Fibroblast of pulmonary artery (primary cell): ENCODE data around the gene SPTAN1.

ENCODE experiments used
- DNase-seq: peaks from one replicate; pipeline ENCODE4 v3.0.0-alpha.2; 2010; ENCODE audit warnings: low read depth
- H3K4me3 ChIP-seq: replicated peaks from 2 replicates; pipeline ENCODE4 v1.5.1; 2011; ENCODE audit warnings: low read depth, mild to moderate bottlenecking, control low read depth, low read length, moderate library complexity
- CTCF ChIP-seq: IDR thresholded peaks from 2 replicates; pipeline ENCODE4 v1.5.1; 2011; ENCODE audit warnings: mild to moderate bottlenecking, control low read depth, low read length, inconsistent platforms; ENCODE audit errors: missing control alignments

The SPTAN1 gene

GRCh38 chr9:128634651-128635262 is 82.4 kb downstream of the SPTAN1 start:
- H3K4me3 ChIP-seq = no peak overlapping the region
- no peak for DNase-seq
- no peak for TF ChIP-seq CTCF

- DNase-seq = peak; percentile 95
- TF ChIP-seq CTCF = peak; percentile 82
- H3K4me3 ChIP-seq = no peak overlapping the region
These were observed 83.1 kb downstream of the SPTAN1 start for GRCh38 chr9:128635266-128636023.

GRCh38 chr9:128636024-128636390 is 83.6 kb downstream of the SPTAN1 start:
- no peak for TF ChIP-seq CTCF
- DNase-seq = no peak
- no peak overlapping the region for H3K4me3 ChIP-seq

- no peak overlapping the region for H3K4me3 ChIP-seq
- no peak for TF ChIP-seq CTCF
- DNase-seq = no peak
These were observed 84.5 kb downstream of the SPTAN1 start for GRCh38 chr9:128636556-128637530.

- DNase-seq = peak; percentile 45
- no peak overlapping the region for H3K4me3 ChIP-seq
- TF ChIP-seq CTCF = no peak
These were observed 85.3 kb downstream of the SPTAN1 start for GRCh38 chr9:128637656-128638055.

- no peak overlapping the region for H3K4me3 ChIP-seq
- DNase-seq = no peak
- no peak for TF ChIP-seq CTCF
These were observed 86.2 kb downstream of the SPTAN1 start for GRCh38 chr9:128638580-128638979.
